B cell (primary cell): ENCODE data around the gene HS3ST1. TPM values are rescaled to one million over a fixed set of nuclear protein-coding genes. Genes with fewer than 3 reads are reported as not detected.

Experiments
- ATAC-seq: fragments of 200-7000 bp; cut with Tn5 transposase; one replicate; pipeline ENCODE4 v1.10.0; 2021; ENCODE audit warnings: low read depth, mild to moderate bottlenecking, moderate number of reproducible peaks, moderate library complexity
- CTCF ChIA-PET: fragments of 350-600 bp; sonication (Branson Sonifier 250); formaldehyde crosslinking; loops from one replicate; lab custom pipeline; 2021; ENCODE audit warnings: antibody characterized with exemption, inconsistent platforms; lab: Charles Lee
- POLR2A ChIA-PET: fragments of 350-600 bp; sonication (Branson Sonifier 250); formaldehyde crosslinking; loops from one replicate; lab custom pipeline; 2021; ENCODE audit warnings: antibody characterized with exemption; lab: Charles Lee
- DNase-seq: peaks from one replicate; pipeline ENCODE4 v3.0.0; 2013
- H2AFZ ChIP-seq: 2 replicates; pipeline ENCODE4 v1.6.1; 2012; ENCODE audit warnings: mild to moderate bottlenecking, low read depth, low read length; ENCODE audit not compliant: insufficient read depth, poor library complexity, severe bottlenecking
- H3K27ac ChIP-seq, 2 donors: 1 replicate in 1 of 2; 2 replicates in 1 of 2; pipeline ENCODE4 v1.5.1; 2012 to 2013; ENCODE audit warnings: low read length in 2 of 2, mild to moderate bottlenecking in 2 of 2, moderate library complexity in 1 of 2
- H3K27me3 ChIP-seq, 4 experiments: fragments of 200-600 bp in 1 of 4; sonication (generic) in 1 of 4; replicated peaks in 1 of 4; 1 replicate in 2 of 4; 2 replicates in 2 of 4; pipeline versions ENCODE4 v1.6.1 to v1.7.0; 2013 to 2016; ENCODE audit warnings: low read length in 3 of 4, mild to moderate bottlenecking in 2 of 4, mixed read lengths in 1 of 4, moderate library complexity in 1 of 4; ENCODE audit not compliant: insufficient read depth in 4 of 4, control insufficient read depth in 3 of 4; ENCODE audit errors: control extremely low read depth in 1 of 4
- H3K36me3 ChIP-seq, 2 experiments: replicated peaks in 1 of 2; 1 replicate in 1 of 2; 2 replicates in 1 of 2; pipeline versions ENCODE4 v1.6.1 to v1.7.1; 2013; ENCODE audit warnings: low read length in 1 of 2; ENCODE audit not compliant: insufficient read depth in 2 of 2, control insufficient read depth in 1 of 2; ENCODE audit errors: control extremely low read depth in 1 of 2, extremely low read depth in 1 of 2
- H3K4me1 ChIP-seq, 2 donors: fragments of 200-600 bp in 1 of 2; sonication (generic) in 1 of 2; 1 replicate in 1 of 2; 2 replicates in 1 of 2; pipeline versions ENCODE4 v1.5.1 to v1.6.1; 2013 to 2017; ENCODE audit warnings: low read length in 2 of 2; ENCODE audit not compliant: control insufficient read depth in 2 of 2, insufficient read depth in 2 of 2
- H3K4me2 ChIP-seq: replicated peaks from 2 replicates; pipeline ENCODE3; 2012; ENCODE audit warnings: mild to moderate bottlenecking, low read depth, low read length; ENCODE audit not compliant: poor library complexity, severe bottlenecking
- H3K4me3 ChIP-seq, 5 experiments: fragments of 200-600 bp in 1 of 5; sonication (generic) in 1 of 5; 1 replicate in 3 of 5; 2 replicates in 2 of 5; pipeline versions ENCODE4 v1.5.1 to v1.7.0; 2011 to 2016; ENCODE audit warnings: low read length in 4 of 5, mild to moderate bottlenecking in 4 of 5, low read depth in 2 of 5, control low read depth in 1 of 5, moderate library complexity in 1 of 5; ENCODE audit not compliant: insufficient read depth in 1 of 5; ENCODE audit errors: control extremely low read depth in 1 of 5, extremely low read depth in 1 of 5
- H3K79me2 ChIP-seq: fragments of 200-600 bp; sonication (generic); one replicate; pipeline ENCODE4 v1.6.0; 2016; ENCODE audit warnings: low read length; ENCODE audit not compliant: control insufficient read depth, insufficient read depth
- H3K9ac ChIP-seq: fragments of 200-600 bp; sonication (generic); 2 replicates; pipeline ENCODE4 v1.6.1; 2017; ENCODE audit warnings: mild to moderate bottlenecking, low read length, moderate library complexity
- H3K9me3 ChIP-seq, 3 donors: one replicate each; pipeline versions ENCODE4 v1.6.1 to v1.7.1; 2013; ENCODE audit warnings: low read length in 2 of 3; ENCODE audit not compliant: control insufficient read depth in 2 of 3, insufficient read depth in 1 of 3; ENCODE audit errors: control extremely low read depth in 1 of 3
- H4K20me1 ChIP-seq: 2 replicates; pipeline ENCODE4 v1.6.0; 2012; ENCODE audit warnings: mild to moderate bottlenecking, low read length; ENCODE audit not compliant: insufficient read depth, control insufficient read depth, poor library complexity, severe bottlenecking
- H3K27ac Mint-ChIP-seq: one replicate; pipeline ENCODE4 v1.8.0; 2021; ENCODE audit warnings: mixed read lengths
- H3K27me3 Mint-ChIP-seq: one replicate; pipeline ENCODE4 v1.8.0; 2021; ENCODE audit warnings: mixed read lengths
- H3K4me1 Mint-ChIP-seq: one replicate; pipeline ENCODE4 v1.8.0; 2021; ENCODE audit warnings: mixed read lengths
- H3K4me3 Mint-ChIP-seq: one replicate; pipeline ENCODE4 v1.8.0; 2021; ENCODE audit warnings: mixed read lengths
- H3K9me3 Mint-ChIP-seq: one replicate; pipeline ENCODE4 v1.8.0; 2022; ENCODE audit warnings: mixed read lengths; ENCODE audit not compliant: insufficient read depth
- EZH2 ChIP-seq: IDR thresholded peaks from 2 replicates; pipeline ENCODE4 v1.6.1; 2012; ENCODE audit warnings: borderline replicate concordance, low read depth, mild to moderate bottlenecking, moderate library complexity, low read length; ENCODE audit not compliant: insufficient read depth, poor library complexity, severe bottlenecking
- WGBS: methylation state at CpG from one replicate; pipeline ENCODE4 v1.1.5; 2013; ENCODE audit warnings: missing lambda C conversion rate; ENCODE audit not compliant: insufficient coverage; 5-methylcytosine and 5-hydroxymethylcytosine counted together
- intact Hi-C: fragments of 100-400 bp; cut with micrococcal nuclease; formaldehyde crosslinking; loops from one replicate; pipeline ENCODE4 v1.10.0; 2022
- polyA plus RNA-seq: library from polyadenylated mRNA; depleted of rRNA; stranded (reverse); fragments of >200 nt; gene quantifications from 2 replicates; pipeline ENCODE4 v1.2.3, GENCODE V29; 2012
- total RNA-seq, 2 donors: library from RNA; stranded (reverse); fragments of 120-200 nt in 1 of 2; gene quantifications; 1 replicate in 1 of 2; 2 replicates in 1 of 2; pipeline versions ENCODE4 v1.2.3 to v1.2.4, GENCODE V29; 2013 to 2022
- TF ChIP-seq, protein P1 (sequence below): fragments of 200-600 bp; IDR thresholded peaks from one replicate; pipeline ENCODE4 v1.8.0; 2022; ENCODE audit warnings: antibody characterized with exemption, mild to moderate bottlenecking

Gene HS3ST1
- total and polyA plus RNA-seq, 2 donors (not counting 1 experiment from before 2014, with no cell fraction given), result 4.3 to 17.7 TPM

DNA sequence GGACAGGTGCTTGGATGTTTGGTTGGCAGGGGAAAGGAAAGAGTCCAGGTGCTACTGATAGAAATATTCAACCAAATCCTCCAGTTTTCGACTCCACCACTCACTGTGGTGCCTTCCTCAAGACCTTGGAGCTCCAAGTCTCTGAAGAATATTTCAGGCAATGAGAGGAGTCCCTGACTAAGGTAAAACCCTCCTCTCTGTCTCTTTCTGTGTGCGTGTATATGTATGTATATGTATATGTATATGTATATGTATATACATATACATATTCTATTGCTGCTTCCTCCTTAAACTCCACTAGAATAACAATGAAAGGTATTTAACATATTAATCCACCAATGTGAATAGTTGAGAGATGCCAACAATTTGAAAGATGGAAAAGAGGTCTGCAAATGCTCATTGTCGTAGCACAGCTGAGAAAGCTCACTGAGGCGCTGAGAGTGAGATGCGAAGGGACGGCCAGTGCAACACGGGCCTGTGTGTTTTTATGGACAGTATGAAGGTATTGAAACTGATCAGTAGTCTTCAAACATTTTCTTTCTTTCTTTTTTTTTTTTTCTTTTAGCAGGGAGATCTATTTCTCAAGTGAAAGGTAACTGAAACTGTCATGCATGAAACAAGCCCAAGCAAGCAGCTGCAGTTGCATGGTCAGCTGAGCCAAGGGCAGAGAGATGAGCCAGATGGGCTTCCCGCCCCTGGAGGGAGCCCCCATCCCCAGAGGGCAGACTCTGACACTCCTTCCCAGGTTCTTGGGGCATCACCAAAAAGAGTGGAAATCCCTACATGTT lies 41.1 kb upstream of the HS3ST1 start:
- ATAC-seq (peak; percentile 42), DNase-seq (no peak)
- Histone ChIP-seq H3K4me3 (no peak overlapping the region), H3K4me2 (peak overlapping the region; percentile 72), H3K79me2 (no peaks in the 10 kb centered on the region), H3K4me1 (peaks cover 39 to 42% of the 10 kb centered on the region in 2 donors), H3K9ac (peak overlapping the region; percentile 8), H2AFZ (peak overlapping the region; percentile 31), H3K9me3 (peaks cover 0 to 2% (median 0%) of the 10 kb centered on the region in 3 donors), H3K27me3 (no peaks in the 10 kb centered on the region), H3K27ac (peak overlapping the region; percentile 74 to 81), H4K20me1 (no peaks in the 10 kb centered on the region), H3K36me3 (no peaks in the 10 kb centered on the region)
- Mint-ChIP-seq H3K27me3 (no peaks in the 10 kb centered on the region), H3K4me3 (peak overlapping the region; percentile 72), H3K27ac (peak overlapping the region; percentile 96), H3K9me3 (no peaks in the 10 kb centered on the region), H3K4me1 (peaks cover 47% of the 10 kb centered on the region)
- intact Hi-C loops, result loop anchor here (2.0 to 5.0 kb wide), 4 partner anchors 33 to 1353 kb away; partner anchors contain the start of genes HS3ST1 and WDR1
- 57% methylated on average over 2 of the region's 8 CpGs for WGBS
- ChIA-PET CTCF (interaction anchor here (0.9 to 1.1 kb wide), 3 partner anchors 34 to 46 kb away, joined by 3 to 4 read pairs (median 3); no protein-coding TSS in a partner anchor), POLR2A (interaction anchor here (0.8 kb wide), 1 partner anchor 41 kb away, joined by 3 read pairs; the partner anchor contains the start of gene HS3ST1)
- no peak for TF ChIP-seq EZH2
- TF ChIP-seq, protein P1, sequence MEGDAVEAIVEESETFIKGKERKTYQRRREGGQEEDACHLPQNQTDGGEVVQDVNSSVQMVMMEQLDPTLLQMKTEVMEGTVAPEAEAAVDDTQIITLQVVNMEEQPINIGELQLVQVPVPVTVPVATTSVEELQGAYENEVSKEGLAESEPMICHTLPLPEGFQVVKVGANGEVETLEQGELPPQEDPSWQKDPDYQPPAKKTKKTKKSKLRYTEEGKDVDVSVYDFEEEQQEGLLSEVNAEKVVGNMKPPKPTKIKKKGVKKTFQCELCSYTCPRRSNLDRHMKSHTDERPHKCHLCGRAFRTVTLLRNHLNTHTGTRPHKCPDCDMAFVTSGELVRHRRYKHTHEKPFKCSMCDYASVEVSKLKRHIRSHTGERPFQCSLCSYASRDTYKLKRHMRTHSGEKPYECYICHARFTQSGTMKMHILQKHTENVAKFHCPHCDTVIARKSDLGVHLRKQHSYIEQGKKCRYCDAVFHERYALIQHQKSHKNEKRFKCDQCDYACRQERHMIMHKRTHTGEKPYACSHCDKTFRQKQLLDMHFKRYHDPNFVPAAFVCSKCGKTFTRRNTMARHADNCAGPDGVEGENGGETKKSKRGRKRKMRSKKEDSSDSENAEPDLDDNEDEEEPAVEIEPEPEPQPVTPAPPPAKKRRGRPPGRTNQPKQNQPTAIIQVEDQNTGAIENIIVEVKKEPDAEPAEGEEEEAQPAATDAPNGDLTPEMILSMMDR, result no peak

DNA sequence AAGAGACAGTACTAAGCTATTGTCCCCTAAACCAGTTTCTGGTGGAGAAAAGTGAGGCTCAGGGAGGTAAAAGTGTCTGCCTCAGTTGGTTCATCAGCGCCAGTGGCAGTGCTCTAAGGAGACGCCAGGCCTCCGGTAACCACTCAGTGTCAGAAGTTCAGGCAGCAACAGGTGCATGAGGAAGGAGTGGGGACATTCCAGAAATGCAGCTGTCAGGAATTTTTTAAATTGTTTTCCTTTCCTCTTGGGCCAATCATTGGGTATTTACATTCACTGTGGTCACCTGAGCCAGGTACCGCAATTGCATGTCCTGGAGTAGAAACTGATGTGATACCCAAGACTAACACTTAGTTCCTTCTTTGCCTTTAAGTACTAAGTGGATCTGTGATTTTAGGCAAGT lies 40.2 kb upstream of the HS3ST1 start:
- H3K4me1 ChIP-seq, result peaks cover 39 to 42% of the 10 kb centered on the region in 2 donors
- Mint-ChIP-seq H3K27ac (peak overlapping the region; percentile 77), H3K27me3 (no peaks in the 10 kb centered on the region), H3K9me3 (no peaks in the 10 kb centered on the region), H3K4me3 (no peak overlapping the region), H3K4me1 (peaks cover 47% of the 10 kb centered on the region)
- H3K4me2 ChIP-seq, result peak overlapping the region; percentile 14
- no peak overlapping the region for H3K4me3 ChIP-seq
- H3K27me3 ChIP-seq, result no peaks in the 10 kb centered on the region
- POLR2A ChIA-PET, result no interaction called here
- H3K27ac ChIP-seq, result peak overlapping the region in 1 of 2 donors; percentile 81
- CTCF ChIA-PET, result interaction anchor here (1.0 kb wide), 1 partner anchor 33 kb away, joined by 3 read pairs; no protein-coding TSS in a partner anchor
- no peaks in the 10 kb centered on the region for H4K20me1 ChIP-seq
- TF ChIP-seq EZH2, result no peak
- TF ChIP-seq, protein P1, result no peak
- DNase-seq (no peak), ATAC-seq (no peak)
- intact Hi-C loops, result no loop called here
- WGBS, result 95% methylated on average over 3 of the region's 4 CpGs
- H2AFZ ChIP-seq, result no peak overlapping the region
- H3K36me3 ChIP-seq, result no peaks in the 10 kb centered on the region
- no peaks in the 10 kb centered on the region for H3K79me2 ChIP-seq
- peaks cover 0 to 2% (median 0%) of the 10 kb centered on the region in 3 donors for H3K9me3 ChIP-seq
- H3K9ac ChIP-seq, result no peak overlapping the region
